A204.1 (cell line): ENCODE data around the gene COL8A2.

ENCODE experiments used
- FAIRE-seq: peaks from 2 replicates; lab custom pipeline; 2012; peaks lifted over from hg19 to GRCh38; lab: Jason Lieb, UNC

The COL8A2 gene

DNA sequence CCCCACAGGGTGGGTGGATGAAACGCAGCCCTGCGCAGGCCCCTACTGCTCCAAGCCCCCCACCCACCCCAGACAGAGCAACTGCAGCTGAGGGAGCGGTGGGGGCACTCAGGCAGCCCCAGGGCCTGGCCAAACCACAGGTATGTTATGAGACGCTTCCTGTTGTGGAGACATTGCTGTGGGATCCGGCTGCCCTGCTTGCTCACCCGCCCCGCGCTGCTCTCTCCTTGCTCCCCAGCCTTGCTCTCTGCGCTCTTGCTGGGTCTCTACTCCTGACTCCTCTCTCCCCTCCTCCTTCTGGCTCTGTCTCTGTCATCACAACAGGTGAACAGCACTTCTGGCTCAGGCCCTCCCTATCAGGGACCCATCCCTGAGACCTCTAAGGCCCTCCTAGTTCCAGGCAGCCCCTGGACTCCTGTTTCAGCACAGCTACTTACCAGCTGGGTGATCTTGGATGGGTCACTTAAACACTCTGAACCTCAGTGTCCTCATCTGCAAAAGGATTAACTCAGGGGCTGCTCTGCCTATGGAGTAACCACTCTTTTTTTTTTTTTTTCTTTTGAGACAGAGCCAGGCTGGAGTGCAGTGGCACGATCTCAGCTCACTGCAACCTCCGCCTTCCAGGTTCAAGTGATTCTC lies 15.9 kb downstream of the COL8A2 start:
- no peak for FAIRE-seq

DNA sequence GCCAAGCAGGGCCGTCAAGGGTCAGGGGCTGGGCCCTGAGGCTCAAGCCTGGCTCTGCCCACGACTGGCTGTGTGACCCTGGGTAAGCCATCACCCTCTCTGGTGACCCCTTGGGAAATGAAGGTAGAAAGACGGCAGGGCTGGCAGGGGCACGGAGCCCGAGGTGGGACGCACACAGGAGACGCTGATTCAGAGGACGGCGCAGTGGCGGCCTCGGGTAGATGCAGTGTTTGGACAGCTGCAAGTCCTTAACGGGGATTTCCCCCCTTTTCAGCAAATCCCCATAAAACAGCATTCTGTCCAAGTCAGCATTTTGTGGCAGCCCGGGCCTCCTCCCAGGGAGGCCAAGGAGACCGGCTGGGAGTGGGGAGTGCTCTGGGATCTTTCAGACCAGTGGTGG lies 16.7 kb downstream of the COL8A2 start:
- FAIRE-seq, result no peak

DNA sequence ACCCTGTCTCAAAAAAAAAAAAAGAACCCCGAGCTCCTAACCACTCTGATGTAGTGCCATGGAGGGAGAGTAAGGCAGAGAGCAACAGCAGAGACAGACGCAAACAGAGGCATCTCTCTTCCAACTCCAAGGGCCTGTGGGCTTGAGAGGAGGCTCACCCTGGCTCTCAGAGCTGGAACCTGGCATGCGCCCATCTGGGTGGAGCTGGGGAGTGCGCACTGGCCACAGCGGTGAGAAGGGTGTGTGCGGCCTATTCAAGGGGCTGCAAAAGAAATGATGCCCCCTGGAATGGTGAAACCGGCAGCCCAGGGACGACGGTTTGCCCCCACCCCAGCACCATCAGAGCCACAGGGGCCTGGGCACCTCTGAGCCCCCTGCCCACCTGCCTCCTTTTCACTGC lies 17.6 kb downstream of the COL8A2 start:
- no peak for FAIRE-seq

DNA sequence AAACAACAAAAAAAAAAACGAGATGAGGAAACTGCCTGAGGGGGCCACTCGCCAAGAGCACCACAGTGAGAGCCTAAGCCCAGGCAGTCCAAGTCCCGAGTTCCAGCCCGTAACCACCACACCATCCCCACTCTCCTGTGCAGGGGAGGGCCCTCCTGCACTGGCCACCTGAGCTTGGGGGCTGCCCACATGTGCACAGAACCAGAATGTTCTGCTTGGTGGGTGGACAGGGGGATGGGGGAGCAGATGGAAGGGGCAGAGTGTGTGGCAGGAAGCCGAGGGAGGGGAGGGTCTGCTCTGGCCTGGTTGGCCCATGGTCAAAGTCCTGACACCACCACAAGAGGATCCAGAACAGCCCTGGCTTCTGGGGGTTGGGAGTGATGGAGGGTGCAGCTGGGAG lies 18.8 kb downstream of the COL8A2 start:
- no peak for FAIRE-seq

DNA sequence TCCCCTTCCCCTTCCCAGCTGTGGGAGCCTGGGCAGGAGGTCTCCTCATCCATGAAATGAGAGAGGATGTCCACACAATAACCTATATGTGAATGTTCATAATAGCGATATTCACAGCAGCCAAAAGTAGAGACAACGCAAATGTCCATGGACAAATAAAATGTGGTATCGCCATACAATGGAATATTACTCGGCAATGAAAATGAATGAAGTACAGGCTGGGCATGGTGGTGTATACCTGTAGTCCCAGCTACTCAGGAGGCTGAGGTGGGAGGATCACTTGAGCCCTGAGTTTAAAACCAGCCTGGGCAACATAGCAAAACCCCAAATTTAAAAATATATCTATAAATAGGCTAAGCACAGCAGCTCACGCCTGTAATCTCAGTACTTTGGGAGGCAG lies 23.5 kb downstream of the COL8A2 start:
- no peak for FAIRE-seq

DNA sequence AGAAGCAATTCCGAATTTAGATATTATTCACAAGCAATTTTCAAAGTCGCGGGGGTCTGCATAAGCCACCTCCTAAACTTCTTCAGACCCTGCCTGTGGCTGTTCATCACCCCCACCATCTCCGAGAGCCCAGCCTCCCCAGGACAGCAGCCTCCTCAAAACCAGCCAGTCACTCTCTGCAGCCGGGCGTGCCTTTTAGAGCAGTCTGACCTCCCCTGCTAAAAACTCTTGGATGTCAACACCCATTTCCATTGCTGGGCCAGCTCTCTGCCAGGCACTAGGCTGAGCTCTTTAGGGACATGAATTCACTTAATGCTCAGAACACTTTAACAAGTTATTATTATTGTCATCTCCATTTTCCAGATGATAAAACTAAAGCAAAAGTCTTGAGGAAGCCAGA lies 24.6 kb downstream of the COL8A2 start:
- FAIRE-seq, result no peak

DNA sequence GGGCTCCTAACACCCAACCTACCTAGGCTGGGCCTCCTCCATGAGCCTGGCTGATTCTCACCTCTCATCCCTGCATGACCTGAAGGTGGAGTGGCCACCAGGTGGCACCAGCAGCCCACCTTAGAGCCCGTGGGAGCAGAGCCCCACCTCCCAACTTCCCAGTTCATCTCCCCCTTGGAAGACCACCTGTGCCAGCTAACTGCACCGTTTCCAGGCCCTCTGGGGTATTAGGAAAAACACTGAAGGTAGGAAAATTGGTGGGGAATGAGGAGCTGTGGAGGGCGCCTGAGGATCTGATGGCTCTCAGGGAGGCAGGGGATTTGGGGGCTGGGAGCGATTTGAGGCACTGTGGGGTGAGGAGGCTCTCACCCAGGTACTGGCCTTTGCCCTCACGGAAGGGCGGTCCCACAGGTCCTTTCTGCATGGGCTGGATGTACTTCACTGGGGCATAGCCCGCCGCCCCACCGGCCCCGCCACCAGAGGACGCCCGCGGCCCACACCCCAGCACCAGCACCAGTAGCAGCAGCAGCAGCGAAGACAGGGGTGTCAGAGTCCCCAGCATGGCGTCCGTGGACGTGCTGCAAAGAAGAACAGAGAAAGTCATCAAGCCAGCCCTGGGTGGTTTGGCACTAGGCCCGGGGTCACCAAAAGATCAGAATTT lies 25.2 kb downstream of the COL8A2 start:
- no peak for FAIRE-seq

DNA sequence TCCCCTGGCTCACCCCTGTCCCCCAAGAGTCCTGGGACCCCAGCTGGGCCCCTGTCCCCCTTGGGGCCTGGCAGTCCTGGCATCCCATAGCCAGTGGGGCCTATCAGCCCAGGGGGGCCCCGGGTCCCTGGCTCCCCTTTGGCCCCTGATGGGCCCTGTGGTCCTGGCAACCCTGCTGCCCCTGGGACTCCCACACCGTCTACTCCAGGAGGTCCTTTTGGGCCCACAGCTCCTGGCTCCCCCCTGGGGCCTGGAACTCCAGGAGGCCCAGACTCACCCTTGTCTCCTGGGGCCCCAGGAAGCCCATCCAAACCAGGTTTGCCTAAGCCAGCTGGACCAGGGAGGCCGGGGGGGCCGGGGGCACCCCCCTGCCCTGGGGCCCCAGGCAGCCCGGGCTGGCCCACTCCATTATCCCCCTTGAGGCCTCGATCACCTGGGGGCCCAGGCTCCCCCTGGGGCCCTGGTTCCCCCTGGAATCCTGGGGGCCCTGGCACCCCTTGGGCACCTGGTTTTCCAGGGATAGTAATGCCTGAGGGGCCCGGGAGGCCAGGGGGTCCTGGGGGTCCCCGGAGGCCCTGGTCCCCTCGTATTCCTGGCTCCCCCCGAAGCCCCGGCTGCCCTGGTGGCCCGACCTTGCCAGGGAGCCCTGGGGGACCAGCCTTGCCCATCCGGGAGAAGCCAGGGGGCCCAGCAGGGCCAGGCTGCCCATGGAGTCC lies 26.2 kb downstream of the COL8A2 start:
- FAIRE-seq, result no peak

DNA sequence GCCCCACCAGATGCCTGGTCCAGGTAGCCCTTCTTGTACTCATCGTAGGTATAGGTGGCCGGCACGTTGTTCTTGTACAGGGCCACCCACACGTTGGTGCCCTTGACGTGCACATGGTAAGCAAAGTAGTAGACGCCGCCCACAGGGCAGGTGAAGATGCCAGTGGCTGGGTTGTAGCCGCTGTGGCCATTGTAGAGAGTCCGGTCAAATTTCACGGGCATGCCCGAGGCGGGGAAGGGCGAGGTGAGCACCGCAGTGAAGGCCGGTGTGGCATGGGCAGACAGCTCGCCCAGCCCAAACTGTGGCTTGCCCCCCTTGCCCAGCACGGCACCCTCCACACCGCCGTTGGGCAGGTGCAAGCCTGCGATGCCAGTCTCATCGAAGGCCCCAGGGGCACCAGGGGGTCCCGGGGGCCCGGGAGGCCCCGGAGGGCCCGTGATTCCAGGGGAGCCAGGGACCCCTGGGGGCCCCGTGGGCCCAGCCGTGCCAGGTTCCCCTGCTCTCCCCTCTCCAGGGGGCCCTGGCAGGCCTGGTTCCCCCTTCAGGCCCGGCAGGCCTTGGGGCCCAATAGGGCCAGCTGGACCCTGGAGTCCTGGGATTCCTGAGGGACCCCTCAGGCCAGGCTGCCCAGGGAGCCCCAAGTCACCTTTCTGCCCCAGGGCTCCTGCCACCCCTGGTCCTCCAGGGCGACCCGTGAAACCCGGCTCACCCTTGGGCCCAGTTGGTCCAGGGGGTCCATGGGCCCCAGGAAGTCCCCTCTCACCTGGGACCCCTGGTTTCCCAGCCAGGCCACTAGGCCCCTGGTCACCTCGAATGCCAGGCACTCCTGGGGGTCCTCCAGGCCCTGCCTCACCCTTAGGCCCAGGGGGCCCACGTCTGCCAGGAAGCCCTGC lies 27.1 kb downstream of the COL8A2 start:
- no peak for FAIRE-seq

DNA sequence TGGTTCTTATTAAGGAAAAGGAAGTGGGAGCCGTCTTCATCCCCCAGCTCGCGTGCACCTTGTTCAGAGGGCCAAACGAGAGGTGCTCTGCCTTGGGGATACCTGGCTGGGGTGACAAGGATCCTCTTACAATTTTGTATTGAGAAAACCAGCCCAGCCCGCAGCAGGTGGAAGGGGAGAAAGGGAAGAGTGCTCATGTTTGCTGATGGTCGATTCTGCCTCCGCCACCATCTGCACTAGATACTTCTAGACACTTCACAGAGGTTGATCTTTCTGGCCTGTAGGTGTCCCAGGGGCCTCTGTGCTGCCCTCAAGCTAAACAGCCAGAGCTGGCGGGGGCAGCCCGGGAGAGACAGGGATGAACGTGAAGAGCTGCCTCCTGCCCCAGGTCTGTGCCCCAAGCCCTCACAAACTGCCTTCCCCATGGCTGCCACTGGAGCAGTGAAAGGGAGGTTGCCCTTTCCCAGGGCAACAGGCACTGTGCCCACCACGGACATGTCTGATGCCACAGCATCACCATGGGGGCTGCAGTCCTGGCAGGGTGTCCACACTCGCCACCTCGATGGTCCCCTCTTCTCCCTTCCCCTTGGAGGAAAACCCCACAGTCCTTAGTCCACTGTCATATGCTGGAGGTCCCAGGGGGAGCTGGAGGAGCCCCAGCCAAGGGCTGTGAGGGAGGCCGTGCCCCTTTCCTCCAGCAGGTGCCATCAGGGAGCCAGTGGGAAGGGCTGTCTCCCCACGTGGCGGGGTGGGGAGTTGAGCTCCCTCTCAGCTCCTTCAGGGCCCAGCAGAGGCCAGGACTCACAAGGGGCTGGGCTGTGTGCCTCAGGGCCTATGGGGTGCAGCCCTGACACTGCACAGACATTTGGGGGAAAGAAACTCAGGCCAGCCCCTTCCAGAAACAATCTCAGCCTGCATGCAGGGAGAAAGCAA lies 28.3 kb downstream of the COL8A2 start:
- no peak for FAIRE-seq

DNA sequence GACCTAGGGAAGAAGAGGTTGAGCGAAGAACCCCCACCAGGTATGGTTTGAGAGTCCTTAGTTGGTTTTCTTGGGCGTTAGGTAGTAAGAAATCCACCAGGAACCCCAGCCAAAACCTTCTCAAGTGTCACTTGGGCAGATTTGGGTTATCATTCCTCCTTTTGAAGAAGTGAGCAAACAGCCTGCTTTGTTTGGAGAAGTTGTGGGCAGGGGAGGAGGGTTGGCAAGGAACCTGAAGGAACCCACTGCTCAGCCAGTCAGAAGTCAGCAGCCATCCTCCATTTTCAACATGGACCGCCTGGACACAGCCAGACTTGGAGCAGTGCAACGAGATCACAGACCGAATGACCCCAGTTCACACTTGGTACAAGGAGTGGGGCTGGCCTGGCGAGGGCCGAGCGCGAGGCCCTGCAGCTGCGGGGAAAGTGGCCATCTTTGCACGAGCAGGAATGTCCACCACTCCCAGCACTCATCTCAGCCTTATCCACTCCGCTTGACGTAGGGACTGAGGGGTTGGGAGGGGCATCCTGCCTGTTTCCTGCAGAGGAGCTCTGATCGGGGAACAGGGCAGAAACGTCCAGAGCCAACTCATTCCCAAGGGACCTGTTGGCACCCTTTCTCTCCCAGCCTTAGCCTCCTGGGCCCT lies 29.1 kb downstream of the COL8A2 start:
- FAIRE-seq, result no peak

DNA sequence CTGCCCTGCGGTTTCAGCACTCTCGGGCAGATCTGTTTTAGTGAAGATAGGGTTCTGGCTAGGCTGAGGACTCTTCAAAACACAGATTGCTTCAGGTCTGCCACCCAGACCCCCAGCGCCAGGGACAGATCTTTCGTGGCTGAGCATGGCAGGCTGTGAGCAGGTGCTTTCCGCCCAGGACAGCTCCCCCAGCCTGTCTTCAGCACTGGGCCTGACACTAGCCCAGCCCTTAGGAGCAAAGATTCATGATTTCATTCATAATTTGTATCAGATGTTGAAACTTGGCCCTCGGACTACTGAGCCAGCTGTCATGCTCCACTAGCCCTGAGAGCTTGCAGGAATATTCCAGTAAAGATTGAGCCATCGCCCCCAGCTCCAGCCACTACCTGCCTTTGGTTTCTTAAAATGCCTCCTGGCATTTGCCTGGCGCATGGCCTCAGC lies 30.4 kb downstream of the COL8A2 start:
- no peak for FAIRE-seq

DNA sequence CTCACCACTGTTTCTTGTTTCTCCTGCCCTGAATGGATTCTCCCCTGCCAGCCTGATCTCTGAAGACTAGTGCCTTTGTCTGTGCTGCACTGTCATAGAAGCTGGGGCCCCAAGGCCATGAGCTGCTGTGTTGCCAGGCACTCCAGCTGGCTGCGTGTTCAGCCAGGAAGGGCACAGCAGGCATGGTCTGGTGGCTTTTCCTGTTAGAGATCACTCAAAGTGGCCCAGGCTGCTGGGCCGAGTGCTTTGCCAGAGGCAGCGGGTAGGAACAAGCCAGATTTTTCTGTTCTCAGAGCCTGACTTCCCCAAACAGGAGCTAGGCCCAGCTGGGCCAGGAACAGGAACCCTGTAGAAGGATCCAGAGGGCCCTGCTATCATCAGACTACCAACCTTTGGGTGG lies 31.1 kb downstream of the COL8A2 start:
- no peak for FAIRE-seq

DNA sequence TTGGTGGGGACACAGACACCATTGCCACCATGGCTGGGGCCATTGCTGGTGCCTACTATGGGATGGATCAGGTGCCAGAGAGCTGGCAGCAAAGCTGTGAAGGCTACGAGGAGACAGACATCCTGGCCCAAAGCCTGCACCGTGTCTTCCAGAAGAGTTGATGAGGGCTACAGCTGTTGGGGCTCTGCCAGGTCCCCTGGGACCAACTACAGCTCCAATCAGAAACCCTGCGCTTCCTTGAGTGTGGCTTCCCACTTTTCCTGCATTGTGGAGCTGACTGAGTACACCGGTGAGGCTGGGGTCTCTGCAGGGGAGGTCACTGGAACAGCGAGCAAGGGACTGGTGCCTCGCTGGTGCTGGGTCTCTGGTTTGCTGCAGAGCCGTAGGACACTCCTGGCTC lies 31.8 kb downstream of the COL8A2 start:
- no peak for FAIRE-seq

DNA sequence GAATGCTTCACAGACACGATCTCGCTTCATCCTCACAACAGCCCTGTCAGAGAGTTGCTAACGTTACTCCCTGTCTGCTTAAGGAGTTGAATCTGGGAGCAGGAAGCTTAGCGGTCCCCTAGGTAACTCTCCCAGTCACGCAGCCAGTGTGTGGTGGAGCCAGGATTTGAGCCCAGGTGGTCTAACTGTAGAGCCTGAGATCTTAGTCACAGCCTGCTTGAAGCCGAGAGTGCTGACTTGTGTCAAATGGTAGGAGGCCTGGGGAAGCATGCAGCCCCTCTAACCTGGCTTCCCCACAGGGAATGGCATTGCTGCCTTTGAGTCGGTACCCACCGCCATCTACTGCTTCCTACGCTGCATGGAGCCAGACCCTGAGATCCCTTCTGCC lies 32.2 kb downstream of the COL8A2 start:
- no peak for FAIRE-seq

DNA sequence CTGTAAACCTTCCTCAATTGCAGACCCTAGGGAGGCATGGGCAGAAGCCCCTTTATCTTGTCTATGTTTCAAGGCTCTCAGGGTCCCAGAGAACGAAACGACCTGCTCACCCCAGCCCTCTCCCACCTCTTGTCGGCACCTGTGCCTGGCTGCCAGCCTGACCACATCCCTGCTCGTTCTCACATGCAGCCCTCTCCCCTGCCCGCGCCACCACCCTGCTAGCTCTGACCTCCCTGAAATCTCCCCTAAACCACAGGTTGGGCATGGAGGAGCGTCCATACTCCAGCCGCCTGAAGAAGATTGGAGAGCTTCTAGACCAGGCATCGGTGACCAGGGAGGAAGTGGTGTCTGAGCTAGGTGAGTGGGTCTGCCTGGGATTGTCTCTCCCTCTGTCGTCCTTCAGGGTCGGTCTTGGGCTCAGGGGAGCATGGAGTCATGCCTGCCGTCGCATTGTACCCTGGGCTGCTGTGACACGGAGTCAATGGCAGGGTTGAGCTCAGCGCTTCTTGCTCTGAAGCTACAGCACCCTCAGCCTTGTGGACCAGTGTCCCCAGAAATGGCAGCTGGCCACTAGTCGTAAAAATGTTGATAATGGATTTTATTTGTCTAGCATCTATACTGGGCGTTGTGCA lies 32.7 kb downstream of the COL8A2 start:
- no peak for FAIRE-seq

DNA sequence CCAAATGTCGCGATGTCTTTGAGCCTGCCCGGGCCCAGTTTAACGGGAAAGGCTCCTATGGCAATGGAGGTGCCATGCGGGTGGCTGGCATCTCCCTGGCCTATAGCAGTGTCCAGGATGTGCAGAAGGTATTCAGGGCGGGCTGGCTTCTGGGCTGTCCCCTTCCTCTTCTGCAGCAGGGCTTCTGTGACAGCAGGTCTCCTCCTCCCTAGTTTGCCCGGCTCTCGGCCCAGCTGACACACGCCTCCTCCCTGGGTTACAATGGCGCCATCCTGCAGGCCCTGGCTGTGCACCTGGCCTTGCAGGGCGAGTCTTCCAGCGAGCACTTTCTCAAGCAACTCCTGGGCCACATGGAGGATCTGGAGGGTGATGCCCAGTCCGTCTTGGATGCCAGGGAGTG lies 33.3 kb downstream of the COL8A2 start:
- no peak for FAIRE-seq

DNA sequence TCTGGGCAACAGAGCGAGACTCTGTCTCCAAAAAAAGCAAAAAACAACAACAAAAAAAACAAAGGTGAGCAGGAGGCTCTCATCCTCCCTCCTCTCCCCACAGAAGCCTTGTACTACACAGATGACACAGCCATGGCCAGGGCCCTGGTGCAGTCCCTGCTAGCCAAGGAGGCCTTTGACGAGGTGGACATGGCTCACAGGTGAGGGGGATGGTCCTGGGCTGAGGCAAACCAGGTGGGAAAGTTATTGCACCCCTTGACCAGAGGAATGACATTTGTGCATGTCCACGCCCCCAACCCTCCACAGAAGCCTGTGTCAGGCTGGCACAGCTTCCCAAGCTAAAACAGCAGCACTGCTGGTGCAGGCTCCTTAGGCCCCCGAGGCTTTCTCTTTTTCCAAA lies 33.9 kb downstream of the COL8A2 start:
- no peak for FAIRE-seq

DNA sequence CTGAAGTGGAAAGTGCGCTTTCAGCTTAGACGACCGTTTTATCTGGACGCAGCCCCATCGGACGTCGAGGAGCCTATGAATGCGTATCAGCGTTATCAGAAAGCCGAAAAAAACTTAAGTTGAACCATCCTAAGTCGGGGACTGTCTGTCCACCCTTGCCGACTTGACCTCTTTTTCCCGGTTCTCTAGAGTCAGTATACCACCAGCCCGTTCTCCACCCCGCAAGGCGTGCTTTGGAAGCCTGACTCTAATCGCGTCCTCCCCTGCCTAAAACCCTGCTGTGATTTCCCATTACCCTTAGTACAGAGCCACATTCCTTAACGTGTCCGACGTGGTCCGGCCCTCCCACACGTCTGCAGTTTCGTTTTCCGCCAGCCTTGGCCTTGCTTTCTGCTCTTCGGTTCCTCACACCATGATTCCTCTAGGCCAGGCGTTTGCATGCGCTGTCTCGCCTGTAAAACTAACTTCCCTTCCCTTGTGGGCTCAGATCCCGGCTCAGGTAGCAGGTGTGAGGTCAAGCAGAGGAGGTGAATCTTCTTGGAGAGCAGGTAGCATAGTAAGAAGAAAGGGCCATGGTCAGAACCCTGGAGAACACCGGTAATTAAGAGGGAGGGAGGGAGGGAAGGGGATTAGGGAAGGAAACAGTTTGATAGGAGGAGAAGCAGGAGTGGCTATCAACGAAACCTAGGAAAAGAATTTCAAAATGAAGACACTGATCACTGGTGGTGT lies 35.5 kb downstream of the COL8A2 start:
- FAIRE-seq, result no peak
